Measurements from ENCODE around the gene C5AR1.

Gene C5AR1

GRCh38 chr19:47269596-47269995 is 40.1 kb upstream of the C5AR1 start:
- DNase-seq (ENCODE audit: extremely low read depth, low read depth) = no peak
- TF ChIP-seq CTCF (IDR thresholded peaks at IDR 0.05; ENCODE audit: low read depth, low read length, missing control alignments) = no peak

GRCh38 chr19:47270408-47270807 is 39.3 kb upstream of the C5AR1 start:
- no peak for TF ChIP-seq CTCF (IDR thresholded peaks at IDR 0.05; ENCODE audit: low read depth, low read length, missing control alignments)
- DNase-seq (ENCODE audit: extremely low read depth, low read depth) = no peak
- no peak overlapping the region for H3K4me3 ChIP-seq (replicated peaks; ENCODE audit: low read depth, low read length)

More at GRCh38 chr19:47269596-47269995, 40.1 kb upstream of the C5AR1 start:
- no peak overlapping the region for H3K4me3 ChIP-seq (replicated peaks; ENCODE audit: low read depth, low read length)

- no peak for TF ChIP-seq CTCF (IDR thresholded peaks at IDR 0.05; ENCODE audit: low read depth, low read length, missing control alignments)
- no peak overlapping the region for H3K4me3 ChIP-seq (replicated peaks; ENCODE audit: low read depth, low read length)
- DNase-seq (ENCODE audit: extremely low read depth, low read depth) = no peak
Measured at GRCh38 chr19:47271949-47272348, 37.7 kb upstream of the C5AR1 start.

GRCh38 chr19:47272448-47273312 is 37.0 kb upstream of the C5AR1 start:
- H3K4me3 ChIP-seq (replicated peaks; ENCODE audit: low read depth, low read length) = peak overlapping the region; percentile 45
- no peak for TF ChIP-seq CTCF (IDR thresholded peaks at IDR 0.05; ENCODE audit: low read depth, low read length, missing control alignments)
- no peak for DNase-seq (ENCODE audit: extremely low read depth, low read depth)

GRCh38 chr19:47273313-47274070 is 36.2 kb upstream of the C5AR1 start:
- DNase-seq (ENCODE audit: extremely low read depth, low read depth) = peak; percentile 62
- H3K4me3 ChIP-seq (replicated peaks; ENCODE audit: low read depth, low read length) = peak overlapping the region; percentile 45
- TF ChIP-seq CTCF (IDR thresholded peaks at IDR 0.05; ENCODE audit: low read depth, low read length, missing control alignments) = no peak

- DNase-seq (ENCODE audit: extremely low read depth, low read depth) = no peak
- TF ChIP-seq CTCF (IDR thresholded peaks at IDR 0.05; ENCODE audit: low read depth, low read length, missing control alignments) = no peak
- H3K4me3 ChIP-seq (replicated peaks; ENCODE audit: low read depth, low read length) = peak within 1 kb of the TSS; percentile 48
Measured at GRCh38 chr19:47274071-47274890, 35.4 kb upstream of the C5AR1 start, which contains the start of gene INAFM1. Gene INAFM1 (plus strand): TSS chr19:47274885. CDS start chr19:47274920, 35 bp downstream.

All from HFF-Myc (cell line).